ENCODE results near the gene PATJ. TPM values are rescaled to one million over a fixed set of nuclear protein-coding genes. Genes with fewer than 3 reads are reported as not detected.
A peak's percentile ranks its signal among the peaks of the same experiment; 100 is the strongest.

PATJ gene
- total RNA-seq, 4 donors from 2014 or later, result 24.3 to 36.3 (median 28.8) TPM

DNA sequence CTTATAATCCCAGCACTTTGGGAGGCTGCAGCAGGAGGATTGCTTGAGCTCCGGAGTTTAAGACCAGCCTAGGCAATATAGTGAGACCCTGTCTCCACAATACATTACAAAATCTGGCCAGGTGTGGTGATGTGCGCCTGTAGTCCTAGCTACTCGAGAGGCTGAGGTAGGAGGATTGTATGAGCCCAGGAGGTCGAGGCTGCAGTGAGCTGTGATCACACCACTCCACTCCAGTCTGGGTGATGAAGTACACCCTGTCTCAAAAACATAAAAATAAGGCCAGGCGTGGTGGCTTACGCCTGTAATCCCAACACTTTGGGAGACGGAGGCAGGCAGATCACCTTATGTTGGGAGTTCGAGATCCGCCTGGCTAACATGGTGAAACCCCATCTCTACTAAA is 480.0 kb downstream of the PATJ start:
- DNase-seq (ENCODE audit: low spot score in 2 of 2), result no peak
- TF ChIP-seq, protein P1, sequence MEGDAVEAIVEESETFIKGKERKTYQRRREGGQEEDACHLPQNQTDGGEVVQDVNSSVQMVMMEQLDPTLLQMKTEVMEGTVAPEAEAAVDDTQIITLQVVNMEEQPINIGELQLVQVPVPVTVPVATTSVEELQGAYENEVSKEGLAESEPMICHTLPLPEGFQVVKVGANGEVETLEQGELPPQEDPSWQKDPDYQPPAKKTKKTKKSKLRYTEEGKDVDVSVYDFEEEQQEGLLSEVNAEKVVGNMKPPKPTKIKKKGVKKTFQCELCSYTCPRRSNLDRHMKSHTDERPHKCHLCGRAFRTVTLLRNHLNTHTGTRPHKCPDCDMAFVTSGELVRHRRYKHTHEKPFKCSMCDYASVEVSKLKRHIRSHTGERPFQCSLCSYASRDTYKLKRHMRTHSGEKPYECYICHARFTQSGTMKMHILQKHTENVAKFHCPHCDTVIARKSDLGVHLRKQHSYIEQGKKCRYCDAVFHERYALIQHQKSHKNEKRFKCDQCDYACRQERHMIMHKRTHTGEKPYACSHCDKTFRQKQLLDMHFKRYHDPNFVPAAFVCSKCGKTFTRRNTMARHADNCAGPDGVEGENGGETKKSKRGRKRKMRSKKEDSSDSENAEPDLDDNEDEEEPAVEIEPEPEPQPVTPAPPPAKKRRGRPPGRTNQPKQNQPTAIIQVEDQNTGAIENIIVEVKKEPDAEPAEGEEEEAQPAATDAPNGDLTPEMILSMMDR (IDR thresholded peaks at IDR 0.05), result no peak
- TF ChIP-seq EP300 (IDR thresholded peaks at IDR 0.05) (no peak), POLR2A (IDR thresholded peaks at IDR 0.05) (no peak)
- Histone ChIP-seq H3K4me3 (no peak overlapping the region), H3K36me3 (no peaks in the 10 kb centered on the region), H3K27ac (no peak overlapping the region), H3K9me3 (no peaks in the 10 kb centered on the region), H3K4me1 (no peaks in the 10 kb centered on the region), H3K27me3 (no peaks in the 10 kb centered on the region)
- 79 to 86% methylated on average over 9 of the region's 9 CpGs for WGBS, 2 donors

DNA sequence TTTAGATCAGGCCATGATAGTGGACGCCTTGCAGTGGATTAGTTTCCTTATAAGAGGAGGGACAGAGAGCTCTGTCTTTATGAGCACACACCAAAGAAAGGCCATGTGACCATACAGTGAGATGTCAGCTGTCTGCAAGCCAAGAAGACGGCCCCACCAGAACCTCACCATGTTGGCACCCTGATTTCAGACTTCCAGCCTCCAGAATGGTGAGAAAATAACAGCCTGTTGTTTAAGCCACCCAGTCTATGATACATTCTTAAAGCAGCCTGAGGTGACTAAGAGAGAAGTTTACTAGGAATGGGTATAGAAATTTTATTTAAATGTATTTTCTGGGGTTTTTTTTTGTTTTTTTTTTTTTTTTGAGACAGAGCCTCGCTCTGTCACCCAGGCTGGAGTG is 481.9 kb downstream of the PATJ start:
- Histone ChIP-seq H3K36me3 (no peaks in the 10 kb centered on the region), H3K9me3 (no peaks in the 10 kb centered on the region), H3K4me1 (peaks cover 0 to 12% (median 5%) of the 10 kb centered on the region in 4 donors), H3K4me3 (no peak overlapping the region), H3K27me3 (no peaks in the 10 kb centered on the region), H3K27ac (no peak overlapping the region)
- 49 to 89% methylated on average over 2 to 3 of the region's 3 CpGs for WGBS, 2 donors
- no peak for TF ChIP-seq POLR2A (IDR thresholded peaks at IDR 0.05)
- TF ChIP-seq, protein P1 (IDR thresholded peaks at IDR 0.05), result no peak
- TF ChIP-seq EP300 (IDR thresholded peaks at IDR 0.05), result no peak
- DNase-seq (ENCODE audit: low spot score in 2 of 2), result no peak

DNA sequence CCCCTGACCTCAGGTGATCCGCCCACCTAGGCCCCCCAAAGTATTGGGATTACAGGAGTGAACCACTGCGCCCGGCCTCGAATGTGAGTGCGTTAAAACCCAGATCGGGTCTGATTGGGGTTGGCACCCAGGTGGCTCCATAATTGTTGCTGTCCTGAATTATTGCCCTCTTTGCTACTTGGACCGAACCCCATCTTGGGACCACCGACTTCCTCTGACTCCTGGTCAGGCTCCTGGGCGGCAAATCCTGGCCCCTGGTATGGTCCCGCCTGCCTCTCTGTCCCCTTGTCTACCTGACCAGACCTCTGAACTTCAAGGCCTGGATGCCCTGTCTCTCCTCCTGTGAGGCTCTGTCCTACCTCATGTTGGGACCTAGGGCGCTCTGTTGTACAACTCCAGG is 485.2 kb downstream of the PATJ start:
- Histone ChIP-seq H3K27me3 (no peaks in the 10 kb centered on the region), H3K9me3 (no peaks in the 10 kb centered on the region), H3K4me1 (peaks cover 0 to 21% (median 5%) of the 10 kb centered on the region in 4 donors), H3K36me3 (no peaks in the 10 kb centered on the region), H3K4me3 (no peak overlapping the region), H3K27ac (peak overlapping the region in 1 of 4 donors; percentile 63)
- DNase-seq (ENCODE audit: low spot score in 2 of 2), result no peak
- WGBS, 2 donors, result 87 to 88% methylated on average over 11 of the region's 11 CpGs
- TF ChIP-seq, protein P1 (IDR thresholded peaks at IDR 0.05), result no peak
- TF ChIP-seq EP300 (IDR thresholded peaks at IDR 0.05), result no peak
- TF ChIP-seq POLR2A (IDR thresholded peaks at IDR 0.05), result no peak

Small RNA genes within 50 kb of the gene (small RNA-seq; reads per million reads assigned to genes)
- gene LAMTOR5P1, result not detected
- not detected for gene MIR3116-1
- gene RN7SL180P, result not detected
- not detected for gene RNU6-1177P
- not detected for gene RNU6-414P

Other genes with a start within 250 kb of the PATJ start
- 10 to 100 TPM; 56.7 to 88.3 (median 77.1) TPM for gene TM2D1, start 17.3 kb upstream of the PATJ start, total RNA-seq

All from tibial nerve (tissue), 4 donors.